ENCODE measurements around the gene TTC21A. TPM values are rescaled to one million over a fixed set of nuclear protein-coding genes. Genes with fewer than 3 reads are reported as not detected.

TTC21A gene
- total and polyA plus RNA-seq, 7 donors = 0.52 to 1.2 (median 0.92) TPM

DNA sequence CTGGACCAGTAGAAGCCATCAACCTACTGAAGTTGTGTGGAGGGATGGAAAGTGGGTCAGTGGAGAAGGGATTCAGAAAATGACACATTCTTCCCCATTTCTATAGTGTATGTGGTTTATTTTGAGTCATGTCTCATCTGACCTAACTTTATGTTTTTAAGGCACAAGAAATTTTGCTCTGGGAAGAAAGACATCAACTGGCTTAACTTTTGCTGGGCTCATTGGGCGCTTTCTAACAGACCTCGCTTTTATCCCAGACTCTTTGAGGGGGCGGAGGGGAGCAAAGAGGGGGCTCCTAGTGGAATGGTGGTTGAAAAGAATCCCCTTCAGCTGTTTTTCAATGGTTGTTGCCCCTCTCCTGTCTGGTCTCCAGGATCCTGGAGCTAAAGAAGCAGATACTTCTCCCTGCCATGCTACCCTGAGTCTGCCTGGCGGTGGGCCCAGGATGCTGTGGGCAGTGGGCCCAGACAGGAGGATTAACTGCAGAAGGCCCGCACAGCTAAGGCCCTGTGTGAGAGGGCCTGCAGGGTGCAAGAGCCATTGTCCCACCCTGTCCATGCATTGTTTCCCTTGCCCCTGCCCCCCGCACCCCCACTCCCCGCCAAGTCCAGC lies 31.4 kb downstream of the TTC21A start:
- Histone ChIP-seq H3K4me3 (no peak overlapping the region), H3K27me3 (ENCODE audit: insufficient read depth in 3 of 3, low read length in 2 of 3) (no peaks in the 10 kb centered on the region), H3K4me1 (peaks cover 27% of the 10 kb centered on the region), H3K27ac (no peak overlapping the region), H3K9me3 (no peaks in the 10 kb centered on the region), H3K36me3 (ENCODE audit: insufficient read depth in 1 of 2, low read depth in 1 of 2) (peaks cover 8 to 41% of the 10 kb centered on the region in 2 donors)
- intact Hi-C loops (cut with DNase I) = no loop called here
- TF ChIP-seq CTCF (IDR thresholded peaks at IDR 0.05) = no peak
- 40 to 50% (median 49%) methylated on average over 7 of the region's 7 CpGs for WGBS, 3 donors
- peak; percentile 27 to 70 (median 60) for ATAC-seq
- peak; percentile 71 to 79 for DNase-seq

GRCh38 chr3:39139442-39139841 lies 32.0 kb downstream of the TTC21A start:
- Histone ChIP-seq H3K4me1 (peaks cover 29% of the 10 kb centered on the region), H3K36me3 (ENCODE audit: insufficient read depth in 1 of 2, low read depth in 1 of 2) (peaks cover 8 to 46% of the 10 kb centered on the region in 2 donors), H3K4me3 (no peak overlapping the region), H3K9me3 (no peaks in the 10 kb centered on the region), H3K27ac (no peak overlapping the region), H3K27me3 (ENCODE audit: insufficient read depth in 3 of 3, low read length in 2 of 3) (no peaks in the 10 kb centered on the region)
- DNase-seq (no peak), ATAC-seq (no peak)
- no peak for TF ChIP-seq CTCF (IDR thresholded peaks at IDR 0.05)
- intact Hi-C loops (cut with DNase I) = no loop called here
- 43 to 78% (median 47%) methylated on average over 2 of the region's 2 CpGs for WGBS, 3 donors

GRCh38 chr3:39140341-39140971 lies 33.0 kb downstream of the TTC21A start:
- WGBS, 3 donors = 80 to 94% (median 87%) methylated on average over 2 of the region's 2 CpGs
- H3K4me1 ChIP-seq = peaks cover 31% of the 10 kb centered on the region
- DNase-seq = no peak
- peaks cover 8 to 56% of the 10 kb centered on the region in 2 donors for H3K36me3 ChIP-seq (ENCODE audit: insufficient read depth in 1 of 2, low read depth in 1 of 2)
- no peaks in the 10 kb centered on the region for H3K9me3 ChIP-seq
- H3K27me3 ChIP-seq (ENCODE audit: insufficient read depth in 3 of 3, low read length in 2 of 3) = no peaks in the 10 kb centered on the region
- peak; percentile 50 to 63 (median 53) for ATAC-seq
- no peak overlapping the region for H3K4me3 ChIP-seq
- intact Hi-C loops (cut with DNase I) = loop anchor here in 1 of 2 donors (5.0 kb wide), 1 partner anchor 33 kb away; the partner anchor contains the start of genes GORASP1 and TTC21A
- no peak for TF ChIP-seq CTCF (IDR thresholded peaks at IDR 0.05)
- peak overlapping the region; percentile 77 for H3K27ac ChIP-seq

DNA sequence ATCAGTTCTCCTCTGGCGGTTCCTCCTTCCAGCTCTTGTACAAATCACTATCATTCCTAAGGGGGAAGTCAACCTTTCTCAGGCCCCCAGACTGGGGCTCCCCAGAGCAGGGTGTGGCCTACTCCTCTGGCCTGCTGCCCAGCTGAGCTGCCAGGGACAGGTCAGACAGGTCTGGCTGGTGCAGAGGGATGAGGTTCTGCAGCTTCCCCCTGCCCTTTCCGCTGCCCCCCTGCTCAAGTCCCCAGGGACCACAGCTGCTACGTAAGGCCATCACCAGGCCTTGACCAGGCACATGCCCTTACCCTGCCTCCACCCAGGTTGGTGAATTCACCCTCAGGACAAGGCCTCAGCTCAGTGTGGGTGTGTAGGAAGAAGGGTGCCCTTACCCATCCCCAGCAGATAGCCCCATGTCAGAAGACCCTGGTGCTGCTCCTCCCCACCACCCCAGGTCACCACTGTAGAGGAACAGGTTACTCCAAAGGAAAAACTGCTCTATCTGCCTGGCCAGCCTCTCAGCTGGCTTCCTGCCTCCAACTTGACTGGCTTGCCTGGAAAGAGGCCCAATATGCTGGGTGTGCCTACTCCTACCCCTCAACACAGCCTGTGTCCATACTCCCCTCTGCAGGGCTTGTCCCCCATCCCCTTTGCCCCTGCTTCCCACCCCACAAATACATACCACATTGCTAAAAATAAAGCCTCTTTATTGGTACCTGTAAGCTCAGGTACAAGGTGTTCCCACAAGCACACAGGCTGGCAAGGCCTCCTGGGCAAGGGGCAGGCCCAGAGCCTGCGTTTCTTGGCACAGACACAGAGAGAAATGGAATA lies 33.9 kb downstream of the TTC21A start:
- DNase-seq = peak; percentile 59 to 66
- peak in 2 of 4 donors; percentile 18 to 24 for ATAC-seq
- peaks cover 37% of the 10 kb centered on the region for H3K4me1 ChIP-seq
- no peaks in the 10 kb centered on the region for H3K27me3 ChIP-seq (ENCODE audit: insufficient read depth in 3 of 3, low read length in 2 of 3)
- peak overlapping the region; percentile 77 for H3K27ac ChIP-seq
- H3K36me3 ChIP-seq (ENCODE audit: insufficient read depth in 1 of 2, low read depth in 1 of 2) = peaks cover 8 to 65% of the 10 kb centered on the region in 2 donors
- peak overlapping the region; percentile 6 for H3K4me3 ChIP-seq
- TF ChIP-seq CTCF (IDR thresholded peaks at IDR 0.05) = no peak
- WGBS, 3 donors = 45 to 48% (median 48%) methylated on average over 4 of the region's 4 CpGs
- no peaks in the 10 kb centered on the region for H3K9me3 ChIP-seq
- intact Hi-C loops (cut with DNase I) = loop anchor here in 1 of 2 donors (5.0 kb wide), 1 partner anchor 34 kb away; the partner anchor contains the start of genes GORASP1 and TTC21A

Data from psoas muscle (tissue), 8 donors.